NCI-H146 treated with DMSO at 0.1 percent for 48 hours (cell line): ENCODE results near the gene TDRD1.
A peak's percentile ranks its signal among the peaks of the same experiment; 100 is the strongest.
"Not testable (repeated sequence)": the region's sequence is repeated elsewhere in the genome, so short reads cannot be mapped to it uniquely, and the experiment has no call there.

Source experiments
- DNase-seq: peaks from one replicate; lab custom pipeline; 2025; ENCODE audit not compliant: unreplicated experiment; lab: John Stamatoyannopoulos, UW

Gene TDRD1, protein sequence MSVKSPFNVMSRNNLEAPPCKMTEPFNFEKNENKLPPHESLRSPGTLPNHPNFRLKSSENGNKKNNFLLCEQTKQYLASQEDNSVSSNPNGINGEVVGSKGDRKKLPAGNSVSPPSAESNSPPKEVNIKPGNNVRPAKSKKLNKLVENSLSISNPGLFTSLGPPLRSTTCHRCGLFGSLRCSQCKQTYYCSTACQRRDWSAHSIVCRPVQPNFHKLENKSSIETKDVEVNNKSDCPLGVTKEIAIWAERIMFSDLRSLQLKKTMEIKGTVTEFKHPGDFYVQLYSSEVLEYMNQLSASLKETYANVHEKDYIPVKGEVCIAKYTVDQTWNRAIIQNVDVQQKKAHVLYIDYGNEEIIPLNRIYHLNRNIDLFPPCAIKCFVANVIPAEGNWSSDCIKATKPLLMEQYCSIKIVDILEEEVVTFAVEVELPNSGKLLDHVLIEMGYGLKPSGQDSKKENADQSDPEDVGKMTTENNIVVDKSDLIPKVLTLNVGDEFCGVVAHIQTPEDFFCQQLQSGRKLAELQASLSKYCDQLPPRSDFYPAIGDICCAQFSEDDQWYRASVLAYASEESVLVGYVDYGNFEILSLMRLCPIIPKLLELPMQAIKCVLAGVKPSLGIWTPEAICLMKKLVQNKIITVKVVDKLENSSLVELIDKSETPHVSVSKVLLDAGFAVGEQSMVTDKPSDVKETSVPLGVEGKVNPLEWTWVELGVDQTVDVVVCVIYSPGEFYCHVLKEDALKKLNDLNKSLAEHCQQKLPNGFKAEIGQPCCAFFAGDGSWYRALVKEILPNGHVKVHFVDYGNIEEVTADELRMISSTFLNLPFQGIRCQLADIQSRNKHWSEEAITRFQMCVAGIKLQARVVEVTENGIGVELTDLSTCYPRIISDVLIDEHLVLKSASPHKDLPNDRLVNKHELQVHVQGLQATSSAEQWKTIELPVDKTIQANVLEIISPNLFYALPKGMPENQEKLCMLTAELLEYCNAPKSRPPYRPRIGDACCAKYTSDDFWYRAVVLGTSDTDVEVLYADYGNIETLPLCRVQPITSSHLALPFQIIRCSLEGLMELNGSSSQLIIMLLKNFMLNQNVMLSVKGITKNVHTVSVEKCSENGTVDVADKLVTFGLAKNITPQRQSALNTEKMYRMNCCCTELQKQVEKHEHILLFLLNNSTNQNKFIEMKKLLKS

DNA sequence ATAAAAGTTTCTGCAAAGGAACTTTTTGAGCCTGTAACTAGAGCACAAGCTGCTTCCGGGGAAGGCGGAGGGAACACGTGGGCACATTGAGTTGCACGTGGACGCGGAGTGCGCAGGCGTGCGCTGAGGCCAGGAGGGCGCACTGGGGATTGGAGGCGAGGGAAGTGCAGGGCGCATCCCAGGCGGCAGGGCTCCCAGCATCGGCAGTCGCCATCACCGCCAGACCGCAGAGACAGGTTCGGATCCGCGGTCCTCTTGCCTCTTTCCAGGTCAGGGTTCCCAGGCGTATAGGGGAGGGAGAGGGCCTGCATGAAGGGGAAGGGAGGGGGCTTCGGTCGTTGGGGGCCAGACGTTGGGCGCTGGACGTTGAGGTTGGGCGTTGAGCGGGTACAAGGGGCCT lies at the start of gene TDRD1:
TSS of gene TDRD1 (plus strand) at position 206 of the 400 bp plus-strand sequence. CDS start 8,479 bp downstream, outside the sequence.
- DNase-seq, result no peak

DNA sequence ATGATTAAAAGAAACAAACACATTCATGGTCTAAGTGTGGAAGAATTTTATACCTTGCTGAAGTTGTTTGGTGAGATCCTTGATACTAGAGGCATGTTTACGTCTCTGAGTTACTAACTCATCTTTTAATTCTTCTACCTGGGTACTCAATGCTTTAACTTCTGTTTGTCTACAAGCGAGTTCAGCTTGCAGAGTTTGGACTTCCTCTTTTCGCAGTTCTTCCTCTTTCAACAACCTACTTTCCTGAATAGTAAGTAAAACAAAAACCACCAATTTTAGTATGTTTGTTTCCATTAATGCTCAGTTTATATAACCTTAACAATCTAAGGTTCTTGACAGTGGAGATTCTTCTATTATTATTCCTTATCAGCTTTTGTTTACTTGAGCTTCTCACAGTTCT lies 48.1 kb upstream of the TDRD1 start:
- no peak for DNase-seq

DNA sequence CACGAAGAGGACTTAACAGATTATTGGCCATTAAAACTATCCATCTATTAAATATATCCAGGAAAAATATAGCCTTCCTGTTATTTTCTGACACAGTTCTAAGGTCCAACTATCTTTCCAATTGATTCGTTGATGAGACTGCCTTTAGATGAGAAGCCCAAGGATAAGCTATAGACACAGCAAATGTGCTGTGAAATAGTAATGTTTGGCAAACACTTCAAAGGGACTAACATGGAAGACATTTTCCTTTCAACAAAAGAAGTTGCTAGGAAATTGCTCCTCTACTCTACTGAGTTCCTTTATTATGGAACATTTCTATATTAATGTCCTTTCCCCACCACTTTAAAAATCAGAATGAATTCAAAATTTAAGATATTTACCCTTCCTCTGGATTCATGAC lies 43.7 kb upstream of the TDRD1 start:
- no peak for DNase-seq

DNA sequence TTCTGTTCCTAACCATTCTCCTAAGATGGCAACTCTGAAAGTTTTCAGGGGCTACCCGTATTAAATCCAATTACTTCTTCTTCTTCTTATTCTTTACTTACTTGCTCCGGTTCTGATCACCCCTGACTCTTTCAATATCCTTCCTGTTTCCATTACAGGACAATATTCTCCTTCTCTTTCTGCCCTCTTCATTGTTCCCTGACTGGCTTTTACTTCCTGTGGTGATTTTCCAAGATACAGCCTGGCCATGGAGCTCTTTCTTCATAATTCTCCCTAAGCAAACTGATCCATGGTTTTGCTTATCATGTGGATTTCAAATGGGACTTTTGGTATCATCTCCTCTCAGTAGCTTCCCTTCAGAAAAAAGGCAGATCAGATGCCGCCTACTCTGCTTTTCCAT lies 40.6 kb upstream of the TDRD1 start:
- DNase-seq, result no peak

DNA sequence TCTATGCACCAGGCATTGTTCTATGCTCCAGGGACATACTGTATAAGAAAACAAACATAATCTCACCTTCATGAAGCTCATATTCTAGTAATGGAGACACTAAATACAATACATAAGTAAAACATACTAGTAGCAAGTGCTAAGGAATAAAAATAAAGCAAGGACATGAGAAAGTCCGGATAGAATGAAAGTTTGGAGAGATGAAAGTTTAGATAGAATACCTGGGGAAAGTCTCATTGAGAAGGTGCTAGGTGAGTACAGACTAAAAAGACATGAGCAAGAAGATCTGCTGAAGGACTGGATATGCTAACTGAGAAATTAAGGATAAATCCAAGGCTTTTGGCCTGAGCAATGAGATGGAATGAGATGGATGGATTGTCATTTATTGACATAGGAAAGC lies 39.1 kb upstream of the TDRD1 start:
- no peak for DNase-seq

DNA sequence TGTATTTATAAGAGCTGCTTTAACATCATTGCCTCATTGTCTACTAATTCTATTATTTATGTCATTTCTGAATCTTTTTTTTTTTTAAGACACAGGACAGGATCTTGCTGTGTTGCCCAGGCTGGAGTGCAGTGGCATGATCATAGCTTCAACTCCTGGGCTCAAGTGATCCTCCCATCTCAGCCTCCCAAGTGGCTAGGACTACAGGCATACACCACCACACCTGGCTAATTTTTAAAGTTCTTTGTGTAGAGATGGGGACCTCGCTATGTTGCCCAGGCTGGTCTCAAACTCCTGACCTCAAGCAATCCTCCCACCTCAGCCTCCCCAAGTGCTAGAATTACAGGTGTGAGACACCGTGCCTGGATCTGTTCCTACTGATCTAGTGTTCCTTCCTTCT lies 38.3 kb upstream of the TDRD1 start:
- DNase-seq, result not testable (repeated sequence)

DNA sequence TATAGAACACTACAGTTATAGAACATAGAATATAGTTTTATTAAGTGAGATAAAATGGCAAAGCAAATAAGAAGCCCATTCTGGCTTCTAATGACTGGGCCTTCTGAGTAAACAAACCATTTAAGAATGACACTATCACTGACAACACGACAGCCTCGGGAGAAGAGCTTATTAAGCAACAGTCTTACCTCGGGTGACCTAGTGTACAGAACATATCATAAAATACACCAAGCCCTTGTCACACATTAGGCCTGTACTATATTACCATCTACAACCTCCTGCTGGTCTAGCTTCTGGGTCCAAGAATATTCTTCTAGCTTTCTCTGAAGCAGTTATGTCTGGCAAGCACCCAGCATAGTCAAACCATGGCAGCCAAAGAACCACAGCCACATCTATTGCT lies 37.1 kb upstream of the TDRD1 start:
- peak; percentile 72 for DNase-seq

DNA sequence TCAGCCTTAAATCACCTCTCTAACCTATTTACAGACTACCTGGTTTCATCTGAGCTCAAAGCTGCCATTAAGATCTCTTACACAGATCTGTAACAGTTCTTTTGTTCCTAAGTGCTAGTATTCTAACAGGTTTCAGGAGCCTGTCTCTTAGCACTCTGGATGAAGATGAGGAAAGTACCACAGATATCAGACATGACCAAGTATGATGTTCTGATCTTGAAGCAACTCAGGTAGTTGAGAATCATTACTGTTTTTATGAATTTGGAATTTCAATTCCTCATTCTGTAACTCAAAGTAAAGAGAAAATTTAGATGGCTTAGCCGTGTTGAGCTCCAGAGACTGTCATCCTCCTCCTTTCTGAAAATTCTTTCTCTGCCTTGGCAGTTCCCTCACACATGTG lies 36.0 kb upstream of the TDRD1 start:
- DNase-seq, result no peak

DNA sequence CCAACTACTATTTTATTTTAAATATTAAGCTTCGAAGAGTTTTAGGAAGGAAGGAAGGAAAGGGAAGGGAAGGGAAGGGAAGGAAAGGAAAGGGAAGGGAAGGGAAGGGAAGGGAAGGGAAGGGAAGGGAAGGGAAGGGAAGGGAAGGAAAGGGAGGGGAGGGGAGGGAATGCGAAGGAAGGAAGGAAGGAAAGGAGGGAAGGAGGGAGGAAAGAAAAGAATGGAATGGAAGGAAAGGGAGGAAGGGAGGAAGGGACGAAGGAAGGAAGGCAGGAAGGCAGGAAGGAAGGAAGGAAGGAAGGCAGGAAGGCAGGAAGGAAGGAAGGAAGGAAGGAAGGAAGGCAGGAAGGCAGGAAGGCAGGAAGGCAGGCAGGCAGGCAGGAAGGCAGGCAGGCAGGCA lies 29.7 kb upstream of the TDRD1 start:
- not testable (repeated sequence) for DNase-seq

DNA sequence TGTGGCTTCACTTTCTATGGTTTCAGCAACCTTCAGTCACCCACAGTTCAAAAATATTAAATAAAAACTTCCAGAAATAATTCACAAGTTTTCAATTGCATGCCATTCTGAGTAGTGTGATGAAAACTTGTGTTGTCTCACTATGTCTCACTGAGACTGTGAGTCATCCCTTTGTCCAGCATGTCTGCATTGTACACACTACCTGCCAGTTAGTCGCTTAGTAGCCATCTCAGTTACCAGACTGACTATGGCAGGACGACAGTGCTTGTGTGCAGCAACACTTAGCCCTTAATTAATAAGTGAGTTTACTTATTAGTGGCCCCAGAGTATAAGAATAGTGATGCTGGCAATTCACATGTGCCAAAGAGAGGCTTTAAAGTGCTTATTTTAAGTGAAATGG lies 27.7 kb upstream of the TDRD1 start:
- DNase-seq, result no peak

DNA sequence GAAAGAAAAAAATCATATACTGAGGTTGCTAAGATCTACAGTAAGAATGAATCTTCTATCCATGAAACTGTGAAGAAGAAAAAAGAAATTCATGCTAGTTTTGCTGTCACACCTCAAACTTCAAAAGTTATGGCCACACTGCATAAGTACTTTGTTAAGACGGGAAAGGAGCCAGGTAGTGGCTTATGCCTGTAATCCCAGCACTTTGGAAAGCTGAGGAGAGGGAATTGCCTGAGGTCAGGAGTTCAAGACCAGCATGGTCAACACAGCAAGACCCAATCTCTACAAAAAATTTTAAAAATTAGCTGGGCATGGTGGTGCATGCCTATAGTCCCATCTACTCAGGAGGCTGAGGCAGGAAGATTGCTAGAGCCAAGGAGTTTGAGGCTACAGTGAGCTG lies 27.3 kb upstream of the TDRD1 start:
- DNase-seq, result no peak

DNA sequence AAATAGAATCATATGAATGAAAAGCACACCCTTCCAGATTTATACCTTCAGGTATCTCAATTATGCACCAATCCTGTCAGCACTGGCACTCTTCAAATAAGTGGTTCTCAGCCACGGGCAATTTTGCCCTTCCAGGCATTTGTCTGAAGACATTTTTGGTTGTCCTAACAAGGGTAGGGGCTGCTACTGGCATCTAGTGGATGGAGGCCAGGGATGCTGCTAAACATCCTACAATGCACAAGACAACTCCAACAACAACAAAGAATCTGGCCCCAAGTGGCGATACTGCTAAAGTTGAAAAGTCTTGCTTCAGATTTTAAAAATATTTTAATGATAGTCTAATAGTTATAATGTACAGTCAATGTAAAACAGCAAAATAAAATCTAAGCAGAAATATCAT lies 21.2 kb upstream of the TDRD1 start:
- DNase-seq, result no peak

DNA sequence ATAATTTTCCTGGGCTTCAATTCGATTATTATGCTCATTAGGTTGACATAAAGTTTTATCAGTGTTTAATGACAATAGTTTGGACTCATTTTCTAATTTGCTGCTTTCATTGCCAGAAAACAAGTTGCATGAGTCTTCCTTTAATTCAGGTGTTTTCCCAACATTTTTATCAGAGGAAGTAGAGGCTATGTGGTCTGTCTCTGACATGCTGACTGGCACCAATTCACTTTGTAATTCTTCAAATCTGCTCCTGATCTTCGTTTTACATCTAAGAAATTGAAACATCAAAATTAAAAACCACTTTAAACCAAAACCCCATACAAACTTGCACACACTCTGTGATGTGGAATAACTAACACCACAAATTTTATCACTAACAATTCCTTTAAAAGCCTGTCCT lies 16.1 kb upstream of the TDRD1 start:
- DNase-seq, result no peak

DNA sequence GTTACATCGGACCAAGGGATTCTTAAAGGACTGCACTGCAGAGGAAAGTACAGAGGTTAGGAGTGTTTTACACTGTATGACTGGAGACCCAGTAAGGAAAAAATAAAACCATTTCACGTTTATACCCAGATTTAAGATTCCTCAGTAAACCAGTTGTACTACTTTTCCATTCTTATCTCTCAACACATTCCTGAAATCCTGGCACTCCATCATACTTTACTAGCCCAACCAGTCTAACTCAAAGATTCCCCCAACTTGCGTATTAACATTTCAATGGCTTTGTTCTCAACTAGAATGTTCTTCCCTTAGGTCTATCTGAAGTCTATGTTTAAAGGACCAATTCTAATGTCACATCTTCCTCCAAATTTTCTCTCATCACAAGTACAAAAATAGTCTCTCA lies 13.1 kb upstream of the TDRD1 start:
- no peak for DNase-seq

DNA sequence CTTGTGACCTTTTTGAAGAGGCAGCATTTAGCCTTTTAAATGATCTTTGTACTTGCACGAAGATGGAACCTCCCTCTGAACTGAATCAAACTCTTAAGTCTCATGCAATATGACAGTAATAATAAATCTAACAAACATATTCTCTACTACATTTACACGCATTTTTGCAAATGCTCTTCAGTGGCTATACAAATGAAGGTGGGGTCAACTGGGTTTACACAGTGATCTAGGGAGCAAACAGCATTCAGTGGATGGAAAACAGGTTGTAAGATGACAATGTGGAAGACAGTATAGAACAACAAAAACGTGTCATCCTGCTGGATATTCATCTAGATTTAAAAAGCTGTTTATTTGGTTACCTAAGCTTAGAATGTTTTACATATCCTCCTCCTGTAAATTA lies 12.7 kb upstream of the TDRD1 start:
- DNase-seq, result no peak

DNA sequence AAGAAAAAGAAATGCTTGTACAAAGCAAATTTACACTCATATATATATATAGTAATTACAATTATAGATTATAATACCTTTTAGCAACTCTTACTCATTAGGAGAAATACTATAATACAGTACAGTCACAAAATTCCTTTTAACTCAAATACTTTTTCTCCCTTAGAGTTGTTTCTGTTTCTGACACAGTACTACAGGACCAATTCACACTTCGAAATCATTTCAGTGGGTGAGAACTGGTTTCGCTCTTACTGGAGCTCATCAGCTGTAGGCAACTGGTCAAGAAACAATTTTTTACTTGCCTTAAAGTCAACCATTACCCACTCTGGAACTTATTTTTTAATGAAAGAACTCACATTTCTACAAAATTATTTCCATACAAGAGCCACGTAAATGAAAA lies 11.2 kb upstream of the TDRD1 start:
- no peak for DNase-seq

DNA sequence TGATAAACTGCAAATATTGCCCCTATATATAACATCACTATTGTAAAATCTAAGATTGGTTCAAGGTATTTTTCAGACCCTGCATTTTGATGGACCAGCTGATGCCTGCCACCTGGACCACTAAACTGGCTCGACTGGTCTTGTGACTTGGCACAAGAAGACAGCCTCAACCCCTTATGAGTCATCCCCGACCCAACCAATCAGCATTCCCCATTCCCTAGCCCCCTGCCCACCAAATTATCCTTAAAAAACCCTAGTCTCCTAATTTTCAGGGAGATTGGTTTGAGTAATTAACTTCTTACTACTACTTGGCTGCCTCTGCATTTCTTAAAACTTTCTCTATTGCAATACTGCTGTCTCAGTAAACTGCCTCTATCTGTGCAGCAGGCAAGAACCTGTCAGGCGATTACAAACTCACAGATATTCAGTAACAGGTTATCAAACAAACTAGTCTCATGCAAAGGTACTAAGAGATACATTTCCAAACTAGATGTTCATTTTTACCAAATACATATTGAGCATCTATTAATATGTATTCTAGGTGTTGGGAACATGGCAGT lies 10.6 kb upstream of the TDRD1 start:
- DNase-seq, result no peak

DNA sequence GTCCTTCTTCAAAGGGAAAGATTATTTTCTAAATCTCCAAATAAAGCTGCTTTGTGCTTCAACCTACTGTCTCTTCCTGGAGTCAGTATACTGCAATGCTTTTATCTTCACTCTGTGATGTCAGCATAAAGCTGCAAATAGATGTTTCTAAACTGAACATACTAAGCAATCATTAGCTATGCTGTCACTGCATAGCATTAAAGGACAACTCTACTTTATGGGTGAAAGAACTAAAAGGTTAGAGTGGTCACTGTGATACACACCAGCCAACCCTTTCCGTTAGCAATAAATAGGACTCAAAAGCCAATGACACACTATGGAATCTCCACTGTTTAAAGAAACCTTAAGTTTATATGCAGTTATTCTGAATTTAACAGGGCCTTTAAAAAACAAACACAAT lies 6.9 kb upstream of the TDRD1 start:
- DNase-seq, result no peak

DNA sequence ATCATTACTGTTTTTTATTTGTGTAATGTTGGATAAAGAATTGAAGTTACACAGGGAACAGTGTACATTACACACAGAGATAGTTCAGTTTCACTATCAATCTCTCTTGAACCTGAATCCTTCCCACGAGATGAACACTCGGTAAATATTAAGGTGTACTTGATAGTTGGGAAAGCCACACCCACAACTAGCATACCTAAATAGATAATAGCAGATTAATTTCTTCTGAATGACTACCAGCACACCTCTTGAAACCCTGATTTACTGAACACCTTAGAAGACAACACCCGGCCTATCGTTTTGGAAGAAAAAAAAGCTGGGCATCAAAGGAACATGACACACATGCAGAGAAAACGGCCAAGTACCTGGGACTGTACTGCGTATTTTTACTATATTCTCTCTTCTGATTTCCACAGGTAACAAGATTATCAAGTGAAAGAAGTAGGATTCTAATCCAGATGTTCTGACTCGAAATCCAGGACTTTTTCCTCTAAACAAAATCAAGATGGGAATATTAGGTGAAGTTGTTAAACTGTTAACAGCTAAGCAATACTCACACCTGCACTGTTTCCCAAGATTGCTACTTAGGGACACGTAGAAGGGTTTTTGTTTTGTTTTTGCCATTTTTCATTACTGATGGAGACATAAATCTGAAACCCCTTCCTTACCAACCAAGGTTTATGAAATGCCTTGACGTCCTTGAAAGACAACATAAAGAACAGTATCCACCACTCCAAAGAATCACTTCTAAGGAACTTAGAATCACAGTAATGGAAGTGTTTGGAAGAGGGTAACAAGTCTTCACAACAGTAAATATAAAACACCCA lies 6.2 kb upstream of the TDRD1 start:
- DNase-seq, result no peak

DNA sequence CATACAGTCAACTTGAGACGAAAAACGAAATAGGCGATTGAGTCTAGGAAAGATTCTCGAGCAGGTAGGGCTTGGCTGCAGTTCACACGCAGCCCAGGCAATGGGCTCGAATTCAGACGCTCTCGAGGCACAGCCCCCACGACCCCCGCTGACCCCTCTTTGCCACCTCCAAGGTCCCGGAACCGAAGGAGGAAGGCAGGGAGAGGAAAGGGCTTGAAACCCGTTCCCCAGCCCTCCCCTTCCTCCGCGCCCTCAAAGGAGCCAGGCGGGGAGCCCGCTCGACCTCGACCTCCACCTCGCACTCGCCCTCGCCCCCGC lies 5.6 kb upstream of the TDRD1 start:
- no peak for DNase-seq
